Keratinocyte (primary cell): ENCODE data around the gene RING1. TPM values are rescaled to one million over a fixed set of nuclear protein-coding genes. Genes with fewer than 3 reads are reported as not detected.

Experiments used
- DNase-seq: peaks from one replicate; pipeline ENCODE4 v3.0.0-alpha.2; 2011; ENCODE audit warnings: low read depth, missing footprints, low spot score
- FAIRE-seq: peaks from 2 replicates; lab custom pipeline; 2011; peaks lifted over from hg19 to GRCh38; lab: Jason Lieb, UNC
- H2AFZ ChIP-seq: 2 replicates; pipeline ENCODE4 v1.6.0; 2012; ENCODE audit warnings: low read length, control low read depth, inconsistent platforms; ENCODE audit not compliant: control insufficient read depth
- H3K27ac ChIP-seq: 2 replicates; pipeline ENCODE4 v1.5.1; 2011; ENCODE audit warnings: low read length; ENCODE audit not compliant: control insufficient read depth, insufficient read depth
- H3K27me3 ChIP-seq: 3 replicates; pipeline ENCODE4 v1.6.0; 2011; ENCODE audit warnings: low read length; ENCODE audit not compliant: control insufficient read depth, insufficient read depth; ENCODE audit errors: extremely low read depth
- H3K36me3 ChIP-seq, 2 experiments: 2 replicates in 1 of 2; 3 replicates in 1 of 2; pipeline ENCODE4 v1.5.1; 2011; ENCODE audit warnings: low read length in 2 of 2, mild to moderate bottlenecking in 1 of 2; ENCODE audit not compliant: control insufficient read depth in 2 of 2, insufficient read depth in 2 of 2; ENCODE audit errors: extremely low read depth in 1 of 2
- H3K4me1 ChIP-seq: 3 replicates; pipeline ENCODE4 v1.5.1; 2011; ENCODE audit warnings: low read length; ENCODE audit not compliant: control insufficient read depth, insufficient read depth; ENCODE audit errors: extremely low read depth
- H3K4me2 ChIP-seq: 3 replicates; pipeline ENCODE4 v1.6.0; 2011; ENCODE audit warnings: low read depth, low read length; ENCODE audit not compliant: control insufficient read depth, insufficient read depth; ENCODE audit errors: extremely low read depth
- H3K4me3 ChIP-seq, 3 experiments: fragments of 200-600 bp in 1 of 3; sonication (generic) in 1 of 3; 2 replicates in 2 of 3; 3 replicates in 1 of 3; pipeline ENCODE4 v1.5.1; 2011 to 2016; ENCODE audit warnings: low read length in 3 of 3, mild to moderate bottlenecking in 3 of 3, control low read depth in 2 of 3, inconsistent platforms in 1 of 3, low read depth in 1 of 3, mixed read lengths in 1 of 3, mixed run types in 1 of 3, moderate library complexity in 1 of 3; ENCODE audit not compliant: control insufficient read depth in 2 of 3, insufficient read depth in 2 of 3; ENCODE audit errors: extremely low read depth in 1 of 3
- H3K79me2 ChIP-seq: 2 replicates; pipeline ENCODE4 v1.6.0; 2012; ENCODE audit warnings: low read length; ENCODE audit not compliant: control insufficient read depth, insufficient read depth
- H3K9ac ChIP-seq: 3 replicates; pipeline ENCODE4 v1.6.0; 2011; ENCODE audit warnings: low read length; ENCODE audit not compliant: control insufficient read depth, insufficient read depth; ENCODE audit errors: extremely low read depth
- H3K9me1 ChIP-seq: 3 replicates; pipeline ENCODE4 v1.6.0; 2011; ENCODE audit warnings: low read length; ENCODE audit not compliant: control insufficient read depth, insufficient read depth; ENCODE audit errors: extremely low read depth
- H3K9me3 ChIP-seq: 2 replicates; pipeline ENCODE4 v1.5.1; 2012; ENCODE audit warnings: low read depth, low read length; ENCODE audit not compliant: control insufficient read depth
- H4K20me1 ChIP-seq: 3 replicates; pipeline ENCODE4 v1.6.0; 2011; ENCODE audit warnings: low read length; ENCODE audit not compliant: control insufficient read depth, insufficient read depth; ENCODE audit errors: extremely low read depth
- CTCF ChIP-seq, 3 experiments: IDR thresholded peaks in 1 of 3; conservative IDR thresholded peaks in 1 of 3; optimal IDR thresholded peaks in 1 of 3; 2 replicates in 2 of 3; 3 replicates in 1 of 3; pipeline versions ENCODE3 to v1.5.1; 2011; ENCODE audit warnings: low read length in 3 of 3, mild to moderate bottlenecking in 3 of 3, moderate library complexity in 2 of 3, control low read depth in 1 of 3, inconsistent platforms in 1 of 3; ENCODE audit not compliant: insufficient read depth in 2 of 3; ENCODE audit errors: extremely low read depth in 1 of 3
- EZH2 ChIP-seq: IDR thresholded peaks from one replicate; pipeline ENCODE4 v1.6.1; 2012; ENCODE audit warnings: inconsistent platforms, mild to moderate bottlenecking, low read length, moderate library complexity
- dilution Hi-C: fragments of 300-500 bp; cut with MboI; formaldehyde crosslinking; loops from one replicate; pipeline ENCODE4 v1.7.0; 2020; ENCODE audit warnings: low sequenced_read_pairs; ENCODE audit not compliant: extremely low pct_ligation_motif_present
- polyA plus RNA-seq, 5 experiments: library from polyadenylated mRNA; depleted of rRNA in 3 of 5; stranded (reverse) in 3 of 5; stranded (forward) in 1 of 5; unstranded in 1 of 5; fragments of >200 nt; gene quantifications; 1 replicate in 1 of 5; 2 replicates in 3 of 5; 3 replicates in 1 of 5; pipeline versions ENCODE4 v1.2.1 to v1.2.3, GENCODE V29; 2011 to 2012; ENCODE audit warnings: missing spikeins in 2 of 5, low read depth in 1 of 5, low replicate concordance in 1 of 5

The RING1 gene
- polyA plus RNA-seq, 1 donor (not counting 4 experiments of a cell fraction or from before 2014, with no cell fraction given) = 23.0 TPM

GRCh38 chr6:33197431-33198048 is 10.8 kb upstream of the RING1 start:
- TF ChIP-seq EZH2 (no peak), CTCF (optimal IDR thresholded peaks at IDR 0.05 in 1 of 3, IDR thresholded peaks at IDR 0.05 in 1 of 3, conservative IDR thresholded peaks at IDR 0.05 in 1 of 3; ENCODE audit: extremely low read depth in 1 of 3, insufficient read depth in 2 of 3, low read length in 3 of 3) (peak in 2 of 3 experiments; percentile 81 to 92)
- H3K9me3 ChIP-seq = no peaks in the 10 kb centered on the region
- peaks cover 5% of the 10 kb centered on the region for H3K9me1 ChIP-seq
- peaks cover 20% of the 10 kb centered on the region for H3K4me1 ChIP-seq
- H4K20me1 ChIP-seq = peaks cover 3% of the 10 kb centered on the region
- no peak for DNase-seq
- H3K27ac ChIP-seq = no peak overlapping the region
- dilution Hi-C loops = no loop called here
- H3K79me2 ChIP-seq = peaks cover 26% of the 10 kb centered on the region
- peaks cover 19 to 25% of the 10 kb centered on the region in 2 experiments for H3K36me3 ChIP-seq
- no peak overlapping the region for H3K9ac ChIP-seq
- no peak overlapping the region for H3K4me2 ChIP-seq
- no peak overlapping the region for H2AFZ ChIP-seq
- H3K4me3 ChIP-seq = no peak overlapping the region
- H3K27me3 ChIP-seq = peaks cover 6% of the 10 kb centered on the region
- peak; percentile 39 for FAIRE-seq

GRCh38 chr6:33198159-33198852 is 10.0 kb upstream of the RING1 start:
- H3K79me2 ChIP-seq = peaks cover 32% of the 10 kb centered on the region

More at GRCh38 chr6:33198159-33198852, 10.0 kb upstream of the RING1 start:
- FAIRE-seq (no peak), DNase-seq (no peak)
- Histone ChIP-seq H3K36me3 (peaks cover 25 to 31% of the 10 kb centered on the region in 2 experiments), H3K27me3 (no peaks in the 10 kb centered on the region), H4K20me1 (peaks cover 3% of the 10 kb centered on the region), H3K4me2 (no peak overlapping the region), H2AFZ (no peak overlapping the region), H3K9me1 (peaks cover 5% of the 10 kb centered on the region), H3K9me3 (no peaks in the 10 kb centered on the region), H3K4me3 (no peak overlapping the region), H3K9ac (no peak overlapping the region), H3K4me1 (peaks cover 20% of the 10 kb centered on the region), H3K27ac (no peak overlapping the region)
- TF ChIP-seq CTCF (optimal IDR thresholded peaks at IDR 0.05 in 1 of 3, IDR thresholded peaks at IDR 0.05 in 1 of 3, conservative IDR thresholded peaks at IDR 0.05 in 1 of 3; ENCODE audit: extremely low read depth in 1 of 3, insufficient read depth in 2 of 3, low read length in 3 of 3) (no peak), EZH2 (no peak)
- dilution Hi-C loops = no loop called here
